Subcutaneous abdominal adipose tissue (tissue), 5 donors: ENCODE results near the gene WDR36.

Experiments used
- H3K27ac ChIP-seq: one replicate; pipeline ENCODE4 v1.7.0; 2013; ENCODE audit warnings: low read depth, mild to moderate bottlenecking, inconsistent platforms, low read length, moderate library complexity
- H3K27me3 ChIP-seq, 5 donors: one replicate each; pipeline ENCODE4 v1.7.0; 2013; ENCODE audit warnings: low read length in 5 of 5, inconsistent platforms in 1 of 5; ENCODE audit not compliant: control insufficient read depth in 5 of 5, insufficient read depth in 4 of 5
- H3K36me3 ChIP-seq, 5 donors: one replicate each; pipeline ENCODE4 v1.7.0; 2013; ENCODE audit warnings: low read length in 5 of 5; ENCODE audit not compliant: control insufficient read depth in 5 of 5, insufficient read depth in 5 of 5
- H3K4me1 ChIP-seq, 5 donors: one replicate each; pipeline ENCODE4 v1.7.0; 2013; ENCODE audit warnings: low read length in 5 of 5, mild to moderate bottlenecking in 3 of 5, moderate library complexity in 1 of 5; ENCODE audit not compliant: control insufficient read depth in 5 of 5, insufficient read depth in 5 of 5
- H3K4me3 ChIP-seq, 5 donors: one replicate each; pipeline ENCODE4 v1.7.0; 2013; ENCODE audit warnings: low read length in 5 of 5, low read depth in 1 of 5
- H3K9ac ChIP-seq, 5 donors: one replicate each; pipeline ENCODE4 v1.7.0; 2013; ENCODE audit warnings: low read length in 5 of 5, mild to moderate bottlenecking in 4 of 5, moderate library complexity in 3 of 5
- H3K9me3 ChIP-seq, 5 donors: one replicate each; pipeline ENCODE4 v1.7.0; 2013; ENCODE audit warnings: low read length in 5 of 5; ENCODE audit not compliant: control insufficient read depth in 5 of 5
- donor health status: healthy.
- donor health status: healthy.
- donor health status: healthy.
- donor health status: healthy.
- donor health status: healthy.

Gene WDR36

GRCh38 chr5:111119856-111120255, 27.7 kb downstream of the WDR36 start:
- Histone ChIP-seq H3K27me3 (no peaks in the 10 kb centered on the region), H3K9me3 (no peaks in the 10 kb centered on the region), H3K36me3 (peaks cover 43 to 65% (median 57%) of the 10 kb centered on the region in 5 donors), H3K27ac (no peak overlapping the region), H3K9ac (no peak overlapping the region), H3K4me3 (no peak overlapping the region), H3K4me1 (no peaks in the 10 kb centered on the region)

- Histone ChIP-seq H3K4me3 (no peak overlapping the region), H3K4me1 (no peaks in the 10 kb centered on the region), H3K27me3 (no peaks in the 10 kb centered on the region), H3K9me3 (no peaks in the 10 kb centered on the region), H3K9ac (no peak overlapping the region), H3K27ac (no peak overlapping the region), H3K36me3 (peaks cover 46 to 72% (median 64%) of the 10 kb centered on the region in 5 donors)
Observed at GRCh38 chr5:111120911-111121310, 28.8 kb downstream of the WDR36 start.

GRCh38 chr5:111121926-111122325, 29.8 kb downstream of the WDR36 start:
- Histone ChIP-seq H3K27me3 (no peaks in the 10 kb centered on the region), H3K9ac (no peak overlapping the region), H3K36me3 (peaks cover 52 to 82% (median 73%) of the 10 kb centered on the region in 5 donors), H3K4me1 (no peaks in the 10 kb centered on the region), H3K27ac (no peak overlapping the region), H3K4me3 (no peak overlapping the region), H3K9me3 (no peaks in the 10 kb centered on the region)

- H3K4me1 ChIP-seq, result no peaks in the 10 kb centered on the region
- no peak overlapping the region for H3K27ac ChIP-seq
- H3K9me3 ChIP-seq, result no peaks in the 10 kb centered on the region
- H3K9ac ChIP-seq, result no peak overlapping the region
- no peaks in the 10 kb centered on the region for H3K27me3 ChIP-seq
- no peak overlapping the region for H3K4me3 ChIP-seq
- H3K36me3 ChIP-seq, result peaks cover 50 to 81% (median 73%) of the 10 kb centered on the region in 5 donors
Observed at GRCh38 chr5:111122398-111122797, 30.2 kb downstream of the WDR36 start.

- H3K27me3 ChIP-seq, result no peaks in the 10 kb centered on the region
- no peak overlapping the region for H3K27ac ChIP-seq
- H3K9me3 ChIP-seq, result no peaks in the 10 kb centered on the region
- H3K36me3 ChIP-seq, result peaks cover 37 to 73% (median 68%) of the 10 kb centered on the region in 5 donors
- H3K4me3 ChIP-seq, result no peak overlapping the region
- no peak overlapping the region for H3K9ac ChIP-seq
- no peaks in the 10 kb centered on the region for H3K4me1 ChIP-seq
Observed at GRCh38 chr5:111124793-111125192, 32.6 kb downstream of the WDR36 start.

- H3K27ac ChIP-seq, result no peak overlapping the region
- H3K9ac ChIP-seq, result no peak overlapping the region
- no peaks in the 10 kb centered on the region for H3K9me3 ChIP-seq
- H3K36me3 ChIP-seq, result peaks cover 24 to 53% (median 49%) of the 10 kb centered on the region in 5 donors
- no peak overlapping the region for H3K4me3 ChIP-seq
- H3K4me1 ChIP-seq, result peaks cover 0 to 3% (median 0%) of the 10 kb centered on the region in 5 donors
- H3K27me3 ChIP-seq, result no peaks in the 10 kb centered on the region
Observed at GRCh38 chr5:111126896-111127295, 34.7 kb downstream of the WDR36 start.

GRCh38 chr5:111127453-111128195, 35.5 kb downstream of the WDR36 start:
- no peak overlapping the region for H3K27ac ChIP-seq
- H3K4me3 ChIP-seq, result no peak overlapping the region
- peaks cover 16 to 46% (median 42%) of the 10 kb centered on the region in 5 donors for H3K36me3 ChIP-seq
- no peaks in the 10 kb centered on the region for H3K9me3 ChIP-seq
- H3K4me1 ChIP-seq, result peaks cover 0 to 5% (median 0%) of the 10 kb centered on the region in 5 donors
- no peaks in the 10 kb centered on the region for H3K27me3 ChIP-seq
- H3K9ac ChIP-seq, result no peak overlapping the region

GRCh38 chr5:111129938-111130337, 37.8 kb downstream of the WDR36 start:
- Histone ChIP-seq H3K36me3 (peaks cover 14 to 37% (median 25%) of the 10 kb centered on the region in 5 donors), H3K4me3 (no peak overlapping the region)

GRCh38 chr5:111131356-111131755, 39.2 kb downstream of the WDR36 start:
- Histone ChIP-seq H3K9me3 (no peaks in the 10 kb centered on the region), H3K9ac (no peak overlapping the region), H3K4me1 (peaks cover 0 to 13% (median 4%) of the 10 kb centered on the region in 5 donors), H3K27ac (no peak overlapping the region), H3K4me3 (no peak overlapping the region), H3K36me3 (peaks cover 8 to 25% (median 16%) of the 10 kb centered on the region in 5 donors), H3K27me3 (no peaks in the 10 kb centered on the region)

More at GRCh38 chr5:111129938-111130337, 37.8 kb downstream of the WDR36 start:
- peaks cover 0 to 13% (median 4%) of the 10 kb centered on the region in 5 donors for H3K4me1 ChIP-seq
- H3K9ac ChIP-seq, result no peak overlapping the region
- H3K9me3 ChIP-seq, result no peaks in the 10 kb centered on the region
- H3K27ac ChIP-seq, result no peak overlapping the region
- H3K27me3 ChIP-seq, result no peaks in the 10 kb centered on the region

GRCh38 chr5:111132076-111132475, 39.9 kb downstream of the WDR36 start:
- H3K27ac ChIP-seq, result no peak overlapping the region
- no peaks in the 10 kb centered on the region for H3K9me3 ChIP-seq

More at GRCh38 chr5:111132076-111132475, 39.9 kb downstream of the WDR36 start:
- Histone ChIP-seq H3K4me1 (peaks cover 0 to 13% (median 4%) of the 10 kb centered on the region in 5 donors), H3K9ac (no peak overlapping the region), H3K36me3 (peaks cover 4 to 19% (median 9%) of the 10 kb centered on the region in 5 donors), H3K27me3 (no peaks in the 10 kb centered on the region), H3K4me3 (no peak overlapping the region)
